HL-60 (cell line): Measurements from ENCODE around the gene GRHL3.

ENCODE experiments used
- CTCF ChIP-seq: IDR thresholded peaks from one replicate; pipeline ENCODE4 v1.5.1; 2011; ENCODE audit warnings: low read length, control low read depth, inconsistent platforms; ENCODE audit not compliant: insufficient read depth
- POLR2AphosphoS5 ChIP-seq: IDR thresholded peaks from 2 replicates; pipeline ENCODE4 v1.6.1; 2012; ENCODE audit warnings: low read depth

- no peak for TF ChIP-seq CTCF
- TF ChIP-seq POLR2AphosphoS5 = no peak
Observed at GRCh38 chr1:24353292-24353891, 34.2 kb downstream of the GRHL3 start.
